DND-41 (cell line): ENCODE measurements around the gene TRIM45.

Experiments used
- ATAC-seq: fragments of 200-7000 bp; cut with Tn5 transposase; 3 replicates; pipeline ENCODE4 v1.9.1; 2021; ENCODE audit warnings: low read depth; ENCODE audit not compliant: insufficient read depth
- DNase-seq: peaks from one replicate; pipeline ENCODE4 v3.0.0-alpha.2; 2020
- H2AFZ ChIP-seq: 2 replicates; pipeline ENCODE4 v1.6.0; 2012; ENCODE audit warnings: low read depth, low read length
- H3K27ac ChIP-seq: 2 replicates; pipeline ENCODE4 v1.5.1; 2012; ENCODE audit warnings: low read length, inconsistent platforms
- H3K27me3 ChIP-seq: fragments of 200-600 bp; sonication (generic); 2 replicates; pipeline ENCODE4 v1.6.0; 2012; ENCODE audit warnings: low read length, mild to moderate bottlenecking, inconsistent platforms; ENCODE audit not compliant: insufficient read depth, poor library complexity
- H3K36me3 ChIP-seq: 2 replicates; pipeline ENCODE4 v1.5.1; 2012; ENCODE audit warnings: low read length, inconsistent platforms; ENCODE audit not compliant: insufficient read depth
- H3K4me1 ChIP-seq: 2 replicates; pipeline ENCODE4 v1.5.1; 2012; ENCODE audit warnings: mild to moderate bottlenecking, low read length; ENCODE audit not compliant: insufficient read depth
- H3K4me2 ChIP-seq: 2 replicates; pipeline ENCODE4 v1.6.0; 2012; ENCODE audit warnings: mild to moderate bottlenecking, moderate library complexity, low read length, inconsistent platforms; ENCODE audit not compliant: insufficient read depth
- H3K4me3 ChIP-seq, 2 experiments: fragments of 200-600 bp in 1 of 2; shearing (Covaris generic) in 1 of 2; 2 replicates each; pipeline ENCODE4 v1.5.1; 2012 to 2016; ENCODE audit warnings: inconsistent platforms in 2 of 2, low read length in 2 of 2, mild to moderate bottlenecking in 2 of 2, low read depth in 1 of 2, moderate library complexity in 1 of 2
- H3K79me2 ChIP-seq: 2 replicates; pipeline ENCODE4 v1.6.0; 2012; ENCODE audit warnings: low read length, inconsistent platforms; ENCODE audit not compliant: insufficient read depth
- H3K9ac ChIP-seq: 2 replicates; pipeline ENCODE4 v1.6.0; 2012; ENCODE audit warnings: low read depth, mild to moderate bottlenecking, inconsistent platforms, low read length, moderate library complexity
- H3K9me3 ChIP-seq: 2 replicates; pipeline ENCODE4 v1.5.1; 2012; ENCODE audit warnings: low read length, moderate library complexity, mild to moderate bottlenecking, inconsistent platforms; ENCODE audit not compliant: insufficient read depth, severe bottlenecking
- H4K20me1 ChIP-seq: 2 replicates; pipeline ENCODE4 v1.6.0; 2012; ENCODE audit warnings: low read length; ENCODE audit not compliant: insufficient read depth
- EZH2 ChIP-seq: IDR thresholded peaks from 3 replicates; pipeline ENCODE4 v1.6.1; 2012; ENCODE audit warnings: borderline replicate concordance, low read depth, mild to moderate bottlenecking, moderate library complexity, low read length, inconsistent platforms; ENCODE audit not compliant: severe bottlenecking
- TF ChIP-seq, protein P1 (sequence below): IDR thresholded peaks from 2 replicates; pipeline ENCODE4 v1.5.1; 2012; ENCODE audit warnings: borderline replicate concordance, low read length, moderate library complexity, mild to moderate bottlenecking; ENCODE audit not compliant: poor library complexity, severe bottlenecking; ENCODE audit errors: extremely low read depth

Gene TRIM45

DNA sequence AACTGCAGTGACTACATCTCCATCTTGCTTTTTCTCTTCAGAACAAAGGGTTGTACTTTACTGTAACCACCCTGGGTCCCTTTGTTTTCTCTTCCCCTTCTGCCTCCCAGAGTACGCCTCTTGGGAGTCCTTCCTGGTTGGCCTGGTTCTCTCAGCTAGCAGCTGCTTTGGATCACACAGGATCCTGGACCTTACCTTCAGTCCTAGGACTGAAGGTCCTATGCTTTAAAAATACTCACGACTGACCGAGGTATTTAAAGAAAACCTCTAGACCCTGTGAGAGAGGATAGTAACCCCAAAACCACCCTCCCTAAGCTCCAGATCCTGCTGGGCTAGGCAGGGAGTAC lies 4.8 kb downstream of the TRIM45 start:
- Histone ChIP-seq H3K79me2 (no peaks in the 10 kb centered on the region), H4K20me1 (peaks cover 3% of the 10 kb centered on the region; the same call in 1 of the 2 replicates), H3K36me3 (no peaks in the 10 kb centered on the region), H3K4me1 (no peaks in the 10 kb centered on the region), H3K4me2 (no peak overlapping the region), H3K27ac (no peak overlapping the region), H2AFZ (no peak overlapping the region), H3K4me3 (no peak overlapping the region), H3K27me3 (peaks cover 22% of the 10 kb centered on the region), H3K9ac (no peak overlapping the region), H3K9me3 (no peaks in the 10 kb centered on the region)
- TF ChIP-seq EZH2 = no peak
- TF ChIP-seq, protein P1, sequence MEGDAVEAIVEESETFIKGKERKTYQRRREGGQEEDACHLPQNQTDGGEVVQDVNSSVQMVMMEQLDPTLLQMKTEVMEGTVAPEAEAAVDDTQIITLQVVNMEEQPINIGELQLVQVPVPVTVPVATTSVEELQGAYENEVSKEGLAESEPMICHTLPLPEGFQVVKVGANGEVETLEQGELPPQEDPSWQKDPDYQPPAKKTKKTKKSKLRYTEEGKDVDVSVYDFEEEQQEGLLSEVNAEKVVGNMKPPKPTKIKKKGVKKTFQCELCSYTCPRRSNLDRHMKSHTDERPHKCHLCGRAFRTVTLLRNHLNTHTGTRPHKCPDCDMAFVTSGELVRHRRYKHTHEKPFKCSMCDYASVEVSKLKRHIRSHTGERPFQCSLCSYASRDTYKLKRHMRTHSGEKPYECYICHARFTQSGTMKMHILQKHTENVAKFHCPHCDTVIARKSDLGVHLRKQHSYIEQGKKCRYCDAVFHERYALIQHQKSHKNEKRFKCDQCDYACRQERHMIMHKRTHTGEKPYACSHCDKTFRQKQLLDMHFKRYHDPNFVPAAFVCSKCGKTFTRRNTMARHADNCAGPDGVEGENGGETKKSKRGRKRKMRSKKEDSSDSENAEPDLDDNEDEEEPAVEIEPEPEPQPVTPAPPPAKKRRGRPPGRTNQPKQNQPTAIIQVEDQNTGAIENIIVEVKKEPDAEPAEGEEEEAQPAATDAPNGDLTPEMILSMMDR = no peak
- ATAC-seq = no peak
- no peak for DNase-seq

DNA sequence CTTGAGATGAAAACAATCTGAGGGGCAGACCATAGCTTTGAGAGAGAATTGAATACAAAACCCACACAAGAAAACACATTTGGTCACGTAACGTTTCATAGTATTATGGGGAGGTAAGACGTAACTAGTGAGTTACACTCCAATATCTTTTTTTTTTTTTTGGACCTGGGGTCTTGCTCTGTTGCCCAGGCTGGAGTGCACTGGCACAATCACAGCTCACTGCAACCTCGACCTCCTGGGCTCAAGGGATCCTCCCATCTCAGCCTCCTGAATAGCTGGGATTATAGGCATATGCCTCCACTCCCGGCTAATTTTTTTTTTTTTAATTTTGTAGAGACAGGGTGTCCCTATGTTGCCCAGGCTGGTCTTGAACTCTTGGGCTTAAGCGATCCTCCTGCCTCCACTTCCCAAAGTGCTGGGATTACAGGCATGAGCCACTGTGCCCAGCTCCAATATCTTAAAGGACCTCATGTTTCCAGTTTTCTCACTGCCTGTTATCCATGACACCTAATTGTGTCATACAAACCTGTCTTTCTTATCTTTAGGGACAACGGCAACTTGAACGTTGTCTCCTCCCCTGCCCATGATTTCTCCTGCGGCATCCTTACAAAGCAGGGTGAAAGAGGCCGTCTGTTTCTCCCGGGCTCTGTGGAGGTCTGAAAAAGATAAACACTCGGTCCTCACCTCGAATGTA lies 5.3 kb downstream of the TRIM45 start:
- Histone ChIP-seq H4K20me1 (peaks cover 3% of the 10 kb centered on the region; the same call in 1 of the 2 replicates), H3K4me3 (no peak overlapping the region), H3K4me2 (no peak overlapping the region), H3K36me3 (no peaks in the 10 kb centered on the region), H2AFZ (no peak overlapping the region), H3K9me3 (no peaks in the 10 kb centered on the region), H3K4me1 (no peaks in the 10 kb centered on the region), H3K9ac (no peak overlapping the region), H3K79me2 (no peaks in the 10 kb centered on the region), H3K27ac (no peak overlapping the region), H3K27me3 (peaks cover 17% of the 10 kb centered on the region)
- ATAC-seq (no peak), DNase-seq (no peak)
- TF ChIP-seq EZH2 = no peak
- TF ChIP-seq, protein P1 = no peak

DNA sequence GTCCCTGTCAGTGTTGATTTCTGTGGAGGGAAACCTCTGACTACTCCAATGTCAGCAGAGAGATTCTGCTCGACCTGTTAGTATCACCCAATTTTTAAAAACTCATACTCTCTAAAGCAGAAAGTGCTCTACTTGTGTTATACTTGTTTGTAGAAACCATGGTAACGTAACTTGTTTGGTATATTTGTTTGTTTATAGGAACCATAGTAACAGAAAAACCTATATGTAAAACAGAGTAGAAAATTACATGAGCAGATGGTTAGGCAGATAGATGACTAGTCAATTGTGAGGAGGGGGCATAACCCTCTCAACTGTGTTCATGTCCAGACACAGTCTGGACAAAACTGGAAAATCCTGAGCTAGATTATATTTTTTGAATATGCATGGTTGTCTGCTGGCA lies 6.7 kb downstream of the TRIM45 start:
- peaks cover 3% of the 10 kb centered on the region for H3K27me3 ChIP-seq
- no peaks in the 10 kb centered on the region for H3K4me1 ChIP-seq
- H3K4me3 ChIP-seq = no peak overlapping the region
- no peak for ATAC-seq
- no peaks in the 10 kb centered on the region for H3K9me3 ChIP-seq
- no peaks in the 10 kb centered on the region for H4K20me1 ChIP-seq
- H3K9ac ChIP-seq = no peak overlapping the region
- TF ChIP-seq EZH2 = no peak
- TF ChIP-seq, protein P1 = no peak
- no peak overlapping the region for H3K27ac ChIP-seq
- H3K79me2 ChIP-seq = no peaks in the 10 kb centered on the region
- H3K4me2 ChIP-seq = no peak overlapping the region
- H2AFZ ChIP-seq = no peak overlapping the region
- H3K36me3 ChIP-seq = no peaks in the 10 kb centered on the region
- DNase-seq = no peak
